Femur (tissue), 1 donor: ENCODE measurements around the gene NOXRED1.
A peak's percentile ranks its signal among the peaks of the same experiment; 100 is the strongest.
"Not testable (repeated sequence)": the region's sequence is repeated elsewhere in the genome, so short reads cannot be mapped to it uniquely, and the experiment has no call there.

ENCODE experiments used
- DNase-seq: peaks from one replicate; pipeline ENCODE4 v3.0.0-alpha.2; 2017

NOXRED1 gene

GRCh38 chr14:77423423-77423822 is at the start of gene NOXRED1:
TSS of gene NOXRED1 (minus strand) at chr14:77423523. CDS start at chr14:77422889, 634 bp downstream.
- DNase-seq, result no peak

- DNase-seq, result no peak
These were observed 47.0 kb upstream of the NOXRED1 start for GRCh38 chr14:77470224-77470870.

- no peak for DNase-seq
These were observed 46.2 kb upstream of the NOXRED1 start for GRCh38 chr14:77469539-77469938.

- no peak for DNase-seq
These were observed 45.8 kb upstream of the NOXRED1 start for GRCh38 chr14:77469067-77469505.

DNA sequence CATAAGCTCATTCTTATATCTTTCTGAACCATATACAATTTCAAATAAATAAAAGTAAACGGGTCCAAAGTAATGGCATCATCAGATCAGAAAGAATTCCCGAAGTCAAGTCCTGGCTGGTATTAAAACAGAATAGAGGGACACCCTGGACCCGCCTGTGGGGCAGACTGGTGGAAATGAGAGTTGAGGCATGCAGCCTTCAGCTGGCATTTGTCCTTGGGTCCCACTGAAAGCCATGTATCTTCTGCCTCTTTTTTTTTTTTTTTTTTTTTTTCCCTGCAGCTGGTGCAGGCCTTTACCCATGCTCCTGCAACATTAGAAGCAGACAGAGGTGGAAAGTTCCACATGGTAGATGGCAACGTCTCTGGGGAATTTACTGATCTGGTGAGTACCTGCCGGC is 44.5 kb upstream of the NOXRED1 start:
- no peak for DNase-seq

- peak; percentile 47 for DNase-seq
These were observed 35.9 kb upstream of the NOXRED1 start for GRCh38 chr14:77459072-77459723.

- peak; percentile 42 for DNase-seq
These were observed 35.1 kb upstream of the NOXRED1 start for GRCh38 chr14:77458249-77458950.

- peak; percentile 98 for DNase-seq
These were observed 34.4 kb upstream of the NOXRED1 start, which contains the start of the genes AHSA1 and VIPAS39 for GRCh38 chr14:77457522-77458248. TSS of gene AHSA1 (plus strand) at chr14:77458093. CDS start at chr14:77458190, 97 bp downstream. TSS of gene VIPAS39 (minus strand) at chr14:77457601. CDS start at chr14:77454102, 3,499 bp downstream.

DNA sequence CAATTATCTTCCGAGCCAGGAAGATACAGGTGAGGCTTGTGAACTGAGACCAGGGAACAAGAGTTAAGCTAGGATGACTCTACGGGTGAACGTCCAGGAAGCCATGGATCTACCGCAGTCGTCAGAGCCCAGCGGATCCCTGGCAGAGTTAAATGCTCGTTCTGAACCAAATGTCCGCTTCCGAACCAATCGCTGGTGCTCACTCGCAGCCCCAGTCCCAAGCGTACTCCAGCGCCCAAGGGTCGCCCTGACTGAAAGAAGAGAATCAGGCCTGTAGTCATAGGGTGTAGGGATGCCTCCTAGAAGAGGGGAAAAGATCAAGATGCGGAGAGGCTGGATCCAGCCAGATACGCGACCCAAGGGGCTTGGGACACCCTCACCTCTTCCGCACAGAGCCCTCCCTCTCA is 33.8 kb upstream of the NOXRED1 start:
- DNase-seq, result no peak

- DNase-seq, result no peak
These were observed 32.8 kb upstream of the NOXRED1 start for GRCh38 chr14:77455966-77456640.

- DNase-seq, result no peak
These were observed 18.9 kb upstream of the NOXRED1 start for GRCh38 chr14:77442196-77442595.

DNA sequence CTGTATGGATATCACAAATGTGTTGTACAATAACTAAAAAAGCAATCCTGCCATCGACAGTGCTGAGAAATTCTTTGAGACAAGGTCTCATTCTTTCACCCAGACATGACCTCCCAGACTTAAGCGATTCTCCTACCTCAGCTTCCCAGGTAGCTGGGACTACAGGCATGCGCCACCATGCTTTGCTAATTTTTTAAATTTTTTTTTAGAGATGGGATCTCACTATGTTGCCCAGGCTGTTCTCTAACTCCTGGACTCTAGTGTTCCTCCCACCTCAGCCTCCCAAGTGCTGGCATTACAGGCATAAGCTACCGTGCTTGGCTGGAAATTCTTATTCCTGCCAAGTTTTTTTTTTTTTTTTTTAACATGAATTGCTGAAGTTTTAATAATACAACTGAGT is 16.5 kb upstream of the NOXRED1 start:
- no peak for DNase-seq

- no peak for DNase-seq
These were observed 15.3 kb upstream of the NOXRED1 start for GRCh38 chr14:77438596-77438995.

DNA sequence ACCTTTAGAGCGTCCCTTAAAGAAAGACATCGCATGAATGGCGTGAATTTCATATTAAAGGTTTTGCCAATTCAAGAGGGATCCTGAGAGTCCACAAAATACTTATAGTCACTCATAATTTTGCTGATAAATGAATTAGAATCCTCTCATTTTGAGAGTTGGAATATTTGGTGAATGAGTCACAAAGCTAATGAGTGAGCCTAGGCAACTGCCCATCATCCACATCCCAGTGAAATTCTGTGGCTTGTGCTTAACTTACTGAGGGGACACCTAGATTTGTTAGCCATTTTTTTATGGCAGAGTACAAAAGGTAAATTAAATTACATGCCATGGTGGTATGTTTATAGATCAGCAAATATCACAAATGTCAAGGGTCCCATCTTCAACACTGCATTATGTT is 12.7 kb upstream of the NOXRED1 start:
- no peak for DNase-seq

DNA sequence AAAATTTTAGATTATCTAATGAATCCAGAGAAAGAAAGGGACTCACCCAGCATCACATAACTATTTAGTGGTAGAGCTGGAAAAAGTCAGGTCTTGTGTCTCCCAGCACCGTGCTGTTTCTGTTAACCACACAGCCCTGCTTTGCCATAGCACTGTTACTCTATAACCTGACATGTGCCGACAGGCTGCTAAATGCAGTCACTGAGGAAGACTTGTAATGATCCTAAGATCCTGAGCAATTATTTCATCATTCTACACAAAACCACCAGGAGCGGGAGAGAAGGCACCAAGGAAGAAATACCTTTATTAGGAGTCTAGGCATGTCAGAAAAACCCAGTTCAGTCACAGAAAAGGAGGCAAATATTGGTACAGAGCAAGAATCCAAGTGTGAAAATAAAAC is 3.1 kb upstream of the NOXRED1 start:
- DNase-seq, result no peak

GRCh38 chr14:77424862-77425261 is 1.5 kb upstream of the NOXRED1 start:
- no peak for DNase-seq

GRCh38 chr14:77421201-77421600 is 2.1 kb downstream of the NOXRED1 start:
- DNase-seq, result no peak

DNA sequence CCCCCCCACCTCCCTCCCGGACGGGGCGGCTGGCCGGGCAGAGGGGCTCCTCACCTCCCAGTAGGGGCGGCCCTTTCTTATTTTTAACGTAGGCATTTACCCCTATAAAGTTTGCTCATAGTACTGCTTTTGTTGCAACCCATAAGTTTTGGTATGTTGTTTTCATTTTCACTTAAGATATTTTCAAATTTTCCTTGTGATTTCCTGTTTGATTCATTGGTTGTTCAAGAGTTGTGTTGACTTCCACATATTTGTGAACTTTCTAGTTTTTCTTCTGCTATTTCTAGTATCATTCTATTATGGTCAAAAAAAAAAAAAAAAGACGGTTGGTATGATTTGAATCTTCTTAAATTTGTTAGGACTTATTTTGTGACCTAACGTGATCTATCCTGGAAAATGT is 6.5 kb downstream of the NOXRED1 start:
- DNase-seq, result no peak

GRCh38 chr14:77416098-77416497 is 7.2 kb downstream of the NOXRED1 start:
- DNase-seq, result not testable (repeated sequence)

DNA sequence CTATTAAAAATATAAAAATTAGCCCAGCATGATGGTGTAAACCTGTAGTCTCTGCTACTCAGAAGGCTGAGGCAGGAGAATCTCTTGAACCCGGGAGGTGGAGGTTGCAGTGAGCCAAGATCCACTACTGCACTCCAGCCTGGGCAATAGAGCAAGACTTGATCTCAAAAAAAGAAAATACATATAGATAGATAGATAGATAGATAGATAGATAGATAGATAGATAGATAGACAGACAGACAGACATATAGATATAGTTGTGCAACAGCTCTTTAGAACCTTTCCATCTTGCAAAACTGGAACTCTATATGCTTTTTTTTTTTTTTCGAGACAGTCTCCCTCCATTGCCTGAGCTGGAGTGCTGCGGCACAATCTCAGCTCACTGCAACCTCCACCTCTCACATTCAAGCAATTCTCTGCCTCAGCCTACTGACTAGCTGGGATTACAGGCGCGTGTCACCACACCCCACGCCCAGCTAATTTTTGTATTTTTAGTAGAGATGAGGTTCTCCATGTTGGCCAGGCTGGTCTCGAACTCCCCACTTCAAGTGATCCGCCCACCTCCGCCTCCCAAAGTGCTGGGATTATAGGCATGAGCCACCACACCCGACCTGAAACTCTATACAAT is 7.8 kb downstream of the NOXRED1 start:
- not testable (repeated sequence) for DNase-seq

GRCh38 chr14:77409131-77409533 is 14.2 kb downstream of the NOXRED1 start:
- DNase-seq, result no peak

DNA sequence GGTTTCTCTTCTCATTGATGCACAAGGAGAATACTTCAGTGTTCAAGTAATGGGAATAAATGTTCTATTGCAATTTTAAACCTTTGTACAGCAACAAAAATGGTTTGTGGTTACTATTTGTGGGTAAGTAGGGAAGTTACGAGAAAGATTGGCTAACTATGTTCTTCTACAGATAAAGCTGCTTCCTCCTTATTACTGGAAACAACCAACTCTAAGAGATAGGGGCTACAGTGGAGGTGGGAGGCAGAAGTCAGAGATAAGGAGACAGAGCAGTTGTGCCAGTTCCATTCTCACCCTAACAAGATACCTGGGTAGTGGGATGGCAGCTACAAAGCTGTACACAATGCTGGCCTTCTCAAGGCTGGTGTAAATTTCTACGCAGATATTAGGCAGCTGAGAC is 16.2 kb downstream of the NOXRED1 start:
- DNase-seq, result no peak
